H1 (cell line): Measurements from ENCODE around the gene NELL1. TPM values are rescaled to one million over a fixed set of nuclear protein-coding genes. Genes with fewer than 3 reads are reported as not detected.

Experiments used
- CTCF ChIA-PET: fragments of 300-600 bp; sonication (Branson Sonifier 250); formaldehyde crosslinking; loops from one replicate; lab custom pipeline; 2021; ENCODE audit not compliant: partially characterized antibody; lab: Charles Lee
- POLR2A ChIA-PET: fragments of 300-600 bp; sonication (Branson Sonifier 250); formaldehyde crosslinking; loops from one replicate; lab custom pipeline; 2021; ENCODE audit warnings: inconsistent platforms; ENCODE audit not compliant: partially characterized antibody; lab: Charles Lee
- DNase-seq, 2 experiments: peaks; one replicate each; pipeline versions ENCODE4 v3.0.0 to v3.0.0-alpha.2; 2010 to 2022; ENCODE audit warnings: low spot score in 2 of 2, low read depth in 1 of 2, mixed read lengths in 1 of 2
- FAIRE-seq: peaks from 2 replicates; lab custom pipeline; 2011; peaks lifted over from hg19 to GRCh38; lab: Jason Lieb, UNC
- H2AFZ ChIP-seq: 2 replicates; pipeline ENCODE4 v1.8.1; 2012; ENCODE audit warnings: low read length, inconsistent platforms
- H2AK5ac ChIP-seq: 2 replicates; pipeline ENCODE4 v1.6.1; 2013; ENCODE audit warnings: low read depth, low read length
- H2BK120ac ChIP-seq: replicated peaks from 2 replicates; pipeline ENCODE3; 2013; ENCODE audit warnings: low read depth, low read length, inconsistent platforms
- H2BK12ac ChIP-seq: 2 replicates; pipeline ENCODE4 v1.6.1; 2013; ENCODE audit warnings: low read depth, low read length
- H2BK15ac ChIP-seq: 2 replicates; pipeline ENCODE4 v1.6.1; 2013; ENCODE audit warnings: low read length
- H2BK20ac ChIP-seq: 2 replicates; pipeline ENCODE4 v1.6.1; 2013; ENCODE audit warnings: low read length
- H2BK5ac ChIP-seq: 2 replicates; pipeline ENCODE4 v1.6.1; 2013; ENCODE audit warnings: low read depth, low read length
- H3K14ac ChIP-seq: 2 replicates; pipeline ENCODE4 v1.6.1; 2013; ENCODE audit warnings: inconsistent platforms; ENCODE audit not compliant: insufficient read length
- H3K18ac ChIP-seq: 2 replicates; pipeline ENCODE4 v1.6.1; 2013; ENCODE audit warnings: low read length; ENCODE audit errors: extremely low read depth
- H3K23ac ChIP-seq: 2 replicates; pipeline ENCODE4 v1.6.1; 2013; ENCODE audit warnings: inconsistent platforms; ENCODE audit not compliant: insufficient read length
- H3K23me2 ChIP-seq: 2 replicates; pipeline ENCODE4 v1.6.1; 2013; ENCODE audit warnings: low read depth, low read length
- H3K27ac ChIP-seq: 2 replicates; pipeline ENCODE4 v1.6.1; 2011; ENCODE audit warnings: low read depth, low read length, inconsistent platforms
- H3K27me3 ChIP-seq, 4 experiments: replicated peaks in 1 of 4; 1 replicate in 1 of 4; 2 replicates in 3 of 4; pipeline versions ENCODE4 v1.6.1 to v1.8.1; 2011 to 2013; ENCODE audit warnings: low read length in 3 of 4, mild to moderate bottlenecking in 3 of 4, inconsistent platforms in 2 of 4, mixed read lengths in 2 of 4, moderate library complexity in 1 of 4; ENCODE audit not compliant: control insufficient read depth in 3 of 4, insufficient read depth in 3 of 4; ENCODE audit errors: extremely low read depth in 1 of 4
- H3K36me3 ChIP-seq, 4 experiments: 2 replicates each; pipeline versions ENCODE4 v1.6.1 to v1.8.1; 2011 to 2013; ENCODE audit warnings: mild to moderate bottlenecking in 4 of 4, low read length in 3 of 4, moderate library complexity in 2 of 4, control low read depth in 1 of 4, inconsistent platforms in 1 of 4; ENCODE audit not compliant: insufficient read depth in 4 of 4, control insufficient read depth in 2 of 4
- H3K4ac ChIP-seq: replicated peaks from 2 replicates; pipeline ENCODE3; 2013; ENCODE audit warnings: low read length, low read depth, mixed read lengths, inconsistent platforms; ENCODE audit not compliant: insufficient read length
- H3K4me1 ChIP-seq, 4 experiments: replicated peaks in 1 of 4; 1 replicate in 1 of 4; 2 replicates in 3 of 4; pipeline versions ENCODE4 v1.6.1 to v1.8.1; 2011 to 2013; ENCODE audit warnings: low read length in 3 of 4, inconsistent platforms in 2 of 4, mixed read lengths in 1 of 4; ENCODE audit not compliant: insufficient read depth in 4 of 4, control insufficient read depth in 3 of 4
- H3K4me2 ChIP-seq, 2 experiments: 2 replicates each; pipeline versions ENCODE4 v1.6.1 to v1.8.1; 2011 to 2013; ENCODE audit warnings: low read depth in 2 of 2, low read length in 2 of 2, control low read depth in 1 of 2, inconsistent platforms in 1 of 2, mild to moderate bottlenecking in 1 of 2; ENCODE audit not compliant: insufficient read depth in 1 of 2
- H3K4me3 ChIP-seq, 4 experiments: fragments of 200-600, 300-600 bp in 1 of 4; sonication (generic), shearing (Covaris generic), sonication (Bioruptor Twin) in 1 of 4; 2 replicates each; pipeline versions ENCODE4 v1.5.1 to v1.8.1; 2011 to 2016; ENCODE audit warnings: low read length in 4 of 4, low read depth in 3 of 4, control low read depth in 2 of 4, inconsistent platforms in 2 of 4, mild to moderate bottlenecking in 2 of 4, mixed read lengths in 1 of 4, moderate library complexity in 1 of 4; ENCODE audit not compliant: insufficient read depth in 2 of 4; ENCODE audit errors: extremely low read depth in 1 of 4
- H3K56ac ChIP-seq: replicated peaks from 2 replicates; pipeline ENCODE3; 2013; ENCODE audit warnings: low read depth, mild to moderate bottlenecking, mixed read lengths, low read length, inconsistent platforms; ENCODE audit not compliant: insufficient read length
- H3K79me1 ChIP-seq: 2 replicates; pipeline ENCODE4 v1.6.1; 2013; ENCODE audit warnings: low read depth, low read length, control low read depth
- H3K79me2 ChIP-seq, 2 experiments: 2 replicates each; pipeline versions ENCODE4 v1.6.1 to v1.8.1; 2012 to 2013; ENCODE audit warnings: low read length in 2 of 2, mild to moderate bottlenecking in 2 of 2, inconsistent platforms in 1 of 2; ENCODE audit not compliant: insufficient read depth in 2 of 2, control insufficient read depth in 1 of 2
- H3K9ac ChIP-seq, 4 experiments: replicated peaks in 1 of 4; 1 replicate in 1 of 4; 2 replicates in 3 of 4; pipeline versions ENCODE4 v1.6.1 to v1.8.1; 2011 to 2013; ENCODE audit warnings: low read depth in 3 of 4, low read length in 3 of 4, control low read depth in 2 of 4, mild to moderate bottlenecking in 2 of 4, moderate library complexity in 2 of 4, inconsistent platforms in 1 of 4; ENCODE audit errors: extremely low read depth in 1 of 4
- H3K9me3 ChIP-seq, 2 experiments: 2 replicates each; pipeline versions ENCODE4 v1.6.1 to v1.8.1; 2012 to 2013; ENCODE audit warnings: mild to moderate bottlenecking in 2 of 2, moderate library complexity in 2 of 2, control low read depth in 1 of 2, inconsistent platforms in 1 of 2, low read depth in 1 of 2, low read length in 1 of 2, mixed read lengths in 1 of 2; ENCODE audit not compliant: insufficient read depth in 2 of 2
- H4K20me1 ChIP-seq, 2 experiments: replicated peaks in 1 of 2; 2 replicates each; pipeline versions ENCODE3 to v1.8.1; 2011 to 2013; ENCODE audit warnings: inconsistent platforms in 2 of 2, low read length in 2 of 2, mild to moderate bottlenecking in 1 of 2; ENCODE audit not compliant: insufficient read depth in 2 of 2, control insufficient read depth in 1 of 2
- H4K5ac ChIP-seq: 2 replicates; pipeline ENCODE4 v1.6.1; 2013; ENCODE audit warnings: low read length, low read depth, mixed read lengths, inconsistent platforms; ENCODE audit not compliant: insufficient read length
- H4K8ac ChIP-seq: 2 replicates; pipeline ENCODE4 v1.8.0; 2013; ENCODE audit warnings: mild to moderate bottlenecking, moderate library complexity, low read length, inconsistent platforms; ENCODE audit not compliant: insufficient read depth; ENCODE audit errors: extremely low read depth
- H4K91ac ChIP-seq: replicated peaks from 2 replicates; pipeline ENCODE3; 2013; ENCODE audit warnings: low read length, mixed read lengths, inconsistent platforms; ENCODE audit not compliant: insufficient read length
- ASH2L ChIP-seq: fragments of 200-600, 300-600 bp; sonication (generic); IDR thresholded peaks from one replicate; pipeline ENCODE4 v1.7.1; 2017; ENCODE audit warnings: low read length
- ATF2 ChIP-seq: IDR thresholded peaks from 2 replicates; pipeline ENCODE4 v1.6.1; 2012; ENCODE audit warnings: low read length, inconsistent platforms
- CTBP2 ChIP-seq: IDR thresholded peaks from 2 replicates; pipeline ENCODE4 v1.7.0; 2011; ENCODE audit warnings: borderline replicate concordance, mild to moderate bottlenecking, moderate library complexity, mixed read lengths, low read length; ENCODE audit not compliant: insufficient read depth, insufficient read length
- EP300 ChIP-seq, 2 experiments: IDR thresholded peaks; 1 replicate in 1 of 2; 2 replicates in 1 of 2; pipeline ENCODE4 v1.6.1; 2011 to 2012; ENCODE audit warnings: low read depth in 2 of 2, low read length in 2 of 2, mild to moderate bottlenecking in 2 of 2, borderline replicate concordance in 1 of 2, inconsistent platforms in 1 of 2, moderate library complexity in 1 of 2
- KDM4A ChIP-seq: IDR thresholded peaks from one replicate; pipeline ENCODE4 v1.7.1; 2012; ENCODE audit warnings: low read depth, mild to moderate bottlenecking, moderate library complexity, low read length, inconsistent platforms; ENCODE audit not compliant: severe bottlenecking
- SP2 ChIP-seq: IDR thresholded peaks from 2 replicates; pipeline ENCODE4 v1.6.1; 2012; ENCODE audit warnings: mild to moderate bottlenecking, low read length, inconsistent platforms
- WGBS, 2 experiments: shearing (Covaris generic) in 1 of 2; methylation state at CpG; one replicate each; pipeline versions ENCODE4 v1.1.6 to v1.1.7; 2013 to 2015; ENCODE audit warnings: low lambda C conversion rate in 2 of 2, mixed read lengths in 2 of 2, inconsistent platforms in 1 of 2, low coverage in 1 of 2, missing lambda C conversion rate in 1 of 2; ENCODE audit not compliant: insufficient replicate concordance in 2 of 2, insufficient coverage in 1 of 2, insufficient read length in 1 of 2; ENCODE audit errors: extremely low coverage in 1 of 2, missing lambda C conversion rate in 1 of 2; 5-methylcytosine and 5-hydroxymethylcytosine counted together
- polyA plus RNA-seq, 7 experiments: library from polyadenylated mRNA; depleted of rRNA in 3 of 7; stranded (reverse) in 5 of 7; unstranded in 2 of 7; fragments of >200 nt in 5 of 7; fragments of 200-250 nt in 2 of 7; gene quantifications; 1 replicate in 5 of 7; 2 replicates in 1 of 7; 4 replicates in 1 of 7; pipeline versions ENCODE4 v1.2.1 to v1.2.3, GENCODE V29; 2011 to 2013; ENCODE audit warnings: missing spikeins in 2 of 7, mixed read lengths in 2 of 7
- total RNA-seq: library from RNA; stranded (reverse); fragmentation: NEBNext Ultra II Directional; extraction: Animal tissue kit (Norgen Biotek cat#: 25700); gene quantifications from 2 replicates; pipeline ENCODE4 v1.2.1, GENCODE V29; 2021

NELL1 gene
- total and polyA plus RNA-seq, 2 of the 8 experiments (the other 6 are each of a cell fraction or from before 2014, with no cell fraction given), result 0.21 TPM; not detected in 1

- FAIRE-seq, result no peak
Observed at GRCh38 chr11:20670932-20671403, 1.6 kb downstream of the NELL1 start.

More at GRCh38 chr11:20670932-20671403, 1.6 kb downstream of the NELL1 start:
- peaks cover 21% of the 10 kb centered on the region for H3K23me2 ChIP-seq
- no peak overlapping the region for H3K27ac ChIP-seq
- peak in 1 of 2 experiments; percentile 66 for DNase-seq
- H2BK15ac ChIP-seq, result no peak overlapping the region
- no peaks in the 10 kb centered on the region for H3K36me3 ChIP-seq
- no peak overlapping the region; the same call in 1 of the 2 replicates for H2AFZ ChIP-seq
- H2BK5ac ChIP-seq, result no peak overlapping the region
- no peak overlapping the region; the same call in 1 of the 2 replicates for H3K18ac ChIP-seq
- no peaks in the 10 kb centered on the region for H3K9me3 ChIP-seq
- no peak overlapping the region for H2BK12ac ChIP-seq
- H4K5ac ChIP-seq, result no peak overlapping the region
- no peak overlapping the region for H3K56ac ChIP-seq
- H3K79me2 ChIP-seq, result no peaks in the 10 kb centered on the region
- H2AK5ac ChIP-seq, result no peak overlapping the region
- H3K14ac ChIP-seq, result no peak overlapping the region
- 1% methylated on average over 21 of the region's 21 CpGs; no CpG with 5 or more reads in 1 of the 2 experiments for WGBS, 2 experiments
- H3K23ac ChIP-seq, result no peak overlapping the region
- peak overlapping the region in 1 of 4 experiments; percentile 16; a peak in 1 of 7 replicates for H3K9ac ChIP-seq
- no peak overlapping the region for H2BK20ac ChIP-seq
- no peak overlapping the region for H3K4ac ChIP-seq
- CTCF ChIA-PET, result interaction anchor here (0.6 to 4.9 kb wide), 21 partner anchors 9 to 1111 kb away, joined by 3 to 51 read pairs (median 5); no protein-coding TSS in a partner anchor
- peak overlapping the region; percentile 77 to 99 for H3K4me2 ChIP-seq
- peaks cover 0 to 5% of the 10 kb centered on the region in 2 experiments for H4K20me1 ChIP-seq
- POLR2A ChIA-PET, result no interaction called here
- TF ChIP-seq EP300 (IDR thresholded peaks at IDR 0.05; ENCODE audit: borderline replicate concordance in 1 of 2, low read depth in 2 of 2, low read length in 2 of 2), result no peak
- TF ChIP-seq ATF2, result no peak
- TF ChIP-seq SP2, result no peak
- peak; percentile 14 for TF ChIP-seq ASH2L
- TF ChIP-seq CTBP2, result peak; percentile 52
- peak; percentile 33 for TF ChIP-seq KDM4A
- TF ChIP-seq, all 59 proteins: peak for 3
- Histone ChIP-seq H4K8ac (no peak overlapping the region), H3K4me3 (peak overlapping the region; percentile 35 to 80 (median 56); a peak in 7 of 8 replicates), H3K27me3 (peaks cover 45 to 60% (median 59%) of the 10 kb centered on the region in 4 experiments), H3K79me1 (no peaks in the 10 kb centered on the region), H3K4me1 (peaks cover 12 to 24% (median 13%) of the 10 kb centered on the region in 4 experiments; a peak in 6 of 7 replicates), H4K91ac (no peak overlapping the region), H2BK120ac (no peak overlapping the region)
